ENCODE data around the gene HAUS3. TPM values are rescaled to one million over a fixed set of nuclear protein-coding genes. Genes with fewer than 3 reads are reported as not detected.

HAUS3 gene
- total and polyA plus RNA-seq, 2 experiments from 2014 or later, result 21.4 to 36.0 TPM

GRCh38 chr4:2267841-2268240 lies 25.9 kb upstream of the HAUS3 start:
- H3K36me3 ChIP-seq (ENCODE audit: insufficient read depth), result no peaks in the 10 kb centered on the region
- no peak overlapping the region for H3K4me2 ChIP-seq
- Mint-ChIP-seq H3K27me3 (ENCODE audit: insufficient read depth, low read depth, poor library complexity) (peaks cover 6% of the 10 kb centered on the region), H3K4me3 (no peak overlapping the region), H3K27ac (no peak overlapping the region), H3K36me3 (ENCODE audit: low read depth) (no peaks in the 10 kb centered on the region; the same call in 2 of the 3 replicates), H3K4me1 (peaks cover 24% of the 10 kb centered on the region), H3K9me3 (no peaks in the 10 kb centered on the region)
- peaks cover 9% of the 10 kb centered on the region for H3K4me1 ChIP-seq (ENCODE audit: insufficient read depth)
- DNase-seq (ENCODE audit: low spot score) (no peak), ATAC-seq (no peak)
- H3K4me3 ChIP-seq, result no peak overlapping the region
- H4K20me1 ChIP-seq (replicated peaks; ENCODE audit: insufficient read depth), result no peaks in the 10 kb centered on the region
- TF ChIP-seq JUNB (IDR thresholded peaks at IDR 0.05; ENCODE audit: unreplicated experiment) (no peak), ZNF114 (CRISPR knock-in tag; IDR thresholded peaks at IDR 0.05) (no peak), EZH2phosphoT487 (IDR thresholded peaks at IDR 0.05; ENCODE audit: unreplicated experiment) (no peak), NANOG (IDR thresholded peaks at IDR 0.05; ENCODE audit: borderline replicate concordance) (no peak), STAT1 (IDR thresholded peaks at IDR 0.05; ENCODE audit: unreplicated experiment) (no peak), CREB1 (CRISPR knock-in tag; IDR thresholded peaks at IDR 0.05; ENCODE audit: low read depth) (no peak), EZH2 (IDR thresholded peaks at IDR 0.05; ENCODE audit: low read depth, unreplicated experiment) (no peak)
- TF ChIP-seq, protein P1, sequence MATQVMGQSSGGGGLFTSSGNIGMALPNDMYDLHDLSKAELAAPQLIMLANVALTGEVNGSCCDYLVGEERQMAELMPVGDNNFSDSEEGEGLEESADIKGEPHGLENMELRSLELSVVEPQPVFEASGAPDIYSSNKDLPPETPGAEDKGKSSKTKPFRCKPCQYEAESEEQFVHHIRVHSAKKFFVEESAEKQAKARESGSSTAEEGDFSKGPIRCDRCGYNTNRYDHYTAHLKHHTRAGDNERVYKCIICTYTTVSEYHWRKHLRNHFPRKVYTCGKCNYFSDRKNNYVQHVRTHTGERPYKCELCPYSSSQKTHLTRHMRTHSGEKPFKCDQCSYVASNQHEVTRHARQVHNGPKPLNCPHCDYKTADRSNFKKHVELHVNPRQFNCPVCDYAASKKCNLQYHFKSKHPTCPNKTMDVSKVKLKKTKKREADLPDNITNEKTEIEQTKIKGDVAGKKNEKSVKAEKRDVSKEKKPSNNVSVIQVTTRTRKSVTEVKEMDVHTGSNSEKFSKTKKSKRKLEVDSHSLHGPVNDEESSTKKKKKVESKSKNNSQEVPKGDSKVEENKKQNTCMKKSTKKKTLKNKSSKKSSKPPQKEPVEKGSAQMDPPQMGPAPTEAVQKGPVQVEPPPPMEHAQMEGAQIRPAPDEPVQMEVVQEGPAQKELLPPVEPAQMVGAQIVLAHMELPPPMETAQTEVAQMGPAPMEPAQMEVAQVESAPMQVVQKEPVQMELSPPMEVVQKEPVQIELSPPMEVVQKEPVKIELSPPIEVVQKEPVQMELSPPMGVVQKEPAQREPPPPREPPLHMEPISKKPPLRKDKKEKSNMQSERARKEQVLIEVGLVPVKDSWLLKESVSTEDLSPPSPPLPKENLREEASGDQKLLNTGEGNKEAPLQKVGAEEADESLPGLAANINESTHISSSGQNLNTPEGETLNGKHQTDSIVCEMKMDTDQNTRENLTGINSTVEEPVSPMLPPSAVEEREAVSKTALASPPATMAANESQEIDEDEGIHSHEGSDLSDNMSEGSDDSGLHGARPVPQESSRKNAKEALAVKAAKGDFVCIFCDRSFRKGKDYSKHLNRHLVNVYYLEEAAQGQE (IDR thresholded peaks at IDR 0.05; ENCODE audit: unreplicated experiment), result no peak
- H3K27ac ChIP-seq (ENCODE audit: low read depth), result no peak overlapping the region
- H2AFZ ChIP-seq, result no peak overlapping the region
- H3K79me2 ChIP-seq (replicated peaks; ENCODE audit: insufficient read depth), result no peaks in the 10 kb centered on the region
- no peaks in the 10 kb centered on the region for H3F3A ChIP-seq (replicated peaks; ENCODE audit: low read depth)
- H3K9me2 ChIP-seq (ENCODE audit: insufficient read depth), result no peaks in the 10 kb centered on the region
- H3K27me3 ChIP-seq (ENCODE audit: insufficient read depth), result 0 out of 2 replicates have a peak, but pooled peaks cover 4% of the 10 kb centered on the region

- Histone ChIP-seq H3K4me1 (ENCODE audit: insufficient read depth) (peaks cover 9% of the 10 kb centered on the region), H3K4me3 (no peak overlapping the region), H3K79me2 (replicated peaks; ENCODE audit: insufficient read depth) (no peaks in the 10 kb centered on the region), H3K36me3 (ENCODE audit: insufficient read depth) (no peaks in the 10 kb centered on the region), H3F3A (replicated peaks; ENCODE audit: low read depth) (no peaks in the 10 kb centered on the region), H4K20me1 (replicated peaks; ENCODE audit: insufficient read depth) (no peaks in the 10 kb centered on the region), H3K9me2 (ENCODE audit: insufficient read depth) (no peaks in the 10 kb centered on the region), H2AFZ (no peak overlapping the region), H3K4me2 (no peak overlapping the region), H3K27me3 (ENCODE audit: insufficient read depth) (0 out of 2 replicates have a peak, but pooled peaks cover 4% of the 10 kb centered on the region), H3K27ac (ENCODE audit: low read depth) (no peak overlapping the region)
- no peak overlapping the region for H3K27ac Mint-ChIP-seq
- H3K4me1 Mint-ChIP-seq, result peaks cover 24% of the 10 kb centered on the region
- ATAC-seq (no peak), DNase-seq (ENCODE audit: low spot score) (no peak)
- no peak overlapping the region for H3K4me3 Mint-ChIP-seq
- H3K27me3 Mint-ChIP-seq (ENCODE audit: insufficient read depth, low read depth, poor library complexity), result peaks cover 5% of the 10 kb centered on the region
- no peaks in the 10 kb centered on the region for H3K9me3 Mint-ChIP-seq
- no peaks in the 10 kb centered on the region; the same call in 2 of the 3 replicates for H3K36me3 Mint-ChIP-seq (ENCODE audit: low read depth)
- TF ChIP-seq, protein P1 (IDR thresholded peaks at IDR 0.05; ENCODE audit: unreplicated experiment), result no peak
- TF ChIP-seq CREB1 (CRISPR knock-in tag; IDR thresholded peaks at IDR 0.05; ENCODE audit: low read depth) (no peak), ZNF114 (CRISPR knock-in tag; IDR thresholded peaks at IDR 0.05) (no peak), POLR2AphosphoS5 (IDR thresholded peaks at IDR 0.05; ENCODE audit: low read depth) (no peak), ZNF331 (CRISPR knock-in tag; IDR thresholded peaks at IDR 0.05; ENCODE audit: low read depth) (no peak), STAT1 (IDR thresholded peaks at IDR 0.05; ENCODE audit: unreplicated experiment) (no peak)
- TF ChIP-seq, protein P2, sequence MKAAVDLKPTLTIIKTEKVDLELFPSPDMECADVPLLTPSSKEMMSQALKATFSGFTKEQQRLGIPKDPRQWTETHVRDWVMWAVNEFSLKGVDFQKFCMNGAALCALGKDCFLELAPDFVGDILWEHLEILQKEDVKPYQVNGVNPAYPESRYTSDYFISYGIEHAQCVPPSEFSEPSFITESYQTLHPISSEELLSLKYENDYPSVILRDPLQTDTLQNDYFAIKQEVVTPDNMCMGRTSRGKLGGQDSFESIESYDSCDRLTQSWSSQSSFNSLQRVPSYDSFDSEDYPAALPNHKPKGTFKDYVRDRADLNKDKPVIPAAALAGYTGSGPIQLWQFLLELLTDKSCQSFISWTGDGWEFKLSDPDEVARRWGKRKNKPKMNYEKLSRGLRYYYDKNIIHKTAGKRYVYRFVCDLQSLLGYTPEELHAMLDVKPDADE (IDR thresholded peaks at IDR 0.05), result no peak
Measured at GRCh38 chr4:2267320-2267811, 25.4 kb upstream of the HAUS3 start.
